AG04450 (cell line): ENCODE data around the gene SCRT2. TPM values are rescaled to one million over a fixed set of nuclear protein-coding genes. Genes with fewer than 3 reads are reported as not detected.

ENCODE experiments used
- CTCF ChIA-PET: fragments of 300-600, 350-600 bp; formaldehyde crosslinking; extraction: SDS; loops from one replicate; lab custom pipeline; 2022; ENCODE audit warnings: antibody characterized with exemption, inconsistent platforms; lab: Charles Lee
- POLR2A ChIA-PET: fragments of 350-600 bp; formaldehyde crosslinking; extraction: SDS; loops from one replicate; lab custom pipeline; 2021; ENCODE audit warnings: antibody characterized with exemption, inconsistent platforms; lab: Yijun Ruan, JAX
- DNase-seq: peaks from one replicate; pipeline ENCODE4 v3.0.0-alpha.2; 2011; ENCODE audit warnings: low read depth, low spot score
- H3K27ac ChIP-seq: one replicate; pipeline ENCODE4 v1.5.1; 2012; ENCODE audit warnings: low read depth, low read length, control low read depth
- H3K27me3 ChIP-seq: one replicate; pipeline ENCODE4 v1.6.0; 2012; ENCODE audit warnings: low read length; ENCODE audit not compliant: control insufficient read depth, insufficient read depth
- H3K4me3 ChIP-seq: 2 replicates; pipeline ENCODE4 v1.5.1; 2011; ENCODE audit warnings: mild to moderate bottlenecking, low read depth, low read length, control low read depth
- H3K9me3 ChIP-seq: 2 replicates; pipeline ENCODE4 v1.5.1; 2012; ENCODE audit warnings: low read length; ENCODE audit not compliant: control insufficient read depth, insufficient read depth
- polyA plus RNA-seq: library from polyadenylated mRNA; depleted of rRNA; stranded (reverse); fragments of >200 nt; gene quantifications from 2 replicates; pipeline ENCODE4 v1.2.3, GENCODE V29; 2011
- TF ChIP-seq, protein P1 (sequence below): IDR thresholded peaks from 2 replicates; pipeline ENCODE4 v1.5.1; 2011; ENCODE audit warnings: low read depth, low read length, control low read depth, inconsistent platforms

SCRT2 gene
- polyA plus RNA-seq, 1 experiment: not detected

DNA sequence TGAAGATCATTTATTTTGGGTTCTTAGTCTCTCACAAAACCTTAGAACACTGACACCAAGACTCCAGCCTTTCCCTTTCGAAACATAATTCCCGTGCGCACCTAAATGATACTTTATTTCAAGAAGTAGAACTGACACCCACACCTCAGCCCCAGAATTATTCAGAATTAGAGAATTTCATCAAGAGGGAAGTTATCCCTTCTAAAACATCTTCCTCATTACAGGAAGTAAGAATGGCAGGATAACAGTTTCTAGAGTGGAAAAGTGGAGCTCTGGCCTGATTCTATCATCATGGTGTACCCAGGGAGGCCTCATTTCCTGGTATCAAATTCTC lies 21.2 kb downstream of the SCRT2 start:
- H3K27ac ChIP-seq: no peak overlapping the region
- ChIA-PET CTCF (interaction anchor here (3.4 kb wide), 1 partner anchor 9 kb away, joined by 21 read pairs; no protein-coding TSS in a partner anchor), POLR2A (no interaction called here)
- no peak for DNase-seq
- TF ChIP-seq, protein P1, sequence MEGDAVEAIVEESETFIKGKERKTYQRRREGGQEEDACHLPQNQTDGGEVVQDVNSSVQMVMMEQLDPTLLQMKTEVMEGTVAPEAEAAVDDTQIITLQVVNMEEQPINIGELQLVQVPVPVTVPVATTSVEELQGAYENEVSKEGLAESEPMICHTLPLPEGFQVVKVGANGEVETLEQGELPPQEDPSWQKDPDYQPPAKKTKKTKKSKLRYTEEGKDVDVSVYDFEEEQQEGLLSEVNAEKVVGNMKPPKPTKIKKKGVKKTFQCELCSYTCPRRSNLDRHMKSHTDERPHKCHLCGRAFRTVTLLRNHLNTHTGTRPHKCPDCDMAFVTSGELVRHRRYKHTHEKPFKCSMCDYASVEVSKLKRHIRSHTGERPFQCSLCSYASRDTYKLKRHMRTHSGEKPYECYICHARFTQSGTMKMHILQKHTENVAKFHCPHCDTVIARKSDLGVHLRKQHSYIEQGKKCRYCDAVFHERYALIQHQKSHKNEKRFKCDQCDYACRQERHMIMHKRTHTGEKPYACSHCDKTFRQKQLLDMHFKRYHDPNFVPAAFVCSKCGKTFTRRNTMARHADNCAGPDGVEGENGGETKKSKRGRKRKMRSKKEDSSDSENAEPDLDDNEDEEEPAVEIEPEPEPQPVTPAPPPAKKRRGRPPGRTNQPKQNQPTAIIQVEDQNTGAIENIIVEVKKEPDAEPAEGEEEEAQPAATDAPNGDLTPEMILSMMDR: no peak
- H3K9me3 ChIP-seq: no peaks in the 10 kb centered on the region
- H3K4me3 ChIP-seq: no peak overlapping the region
- H3K27me3 ChIP-seq: peaks cover 2% of the 10 kb centered on the region

DNA sequence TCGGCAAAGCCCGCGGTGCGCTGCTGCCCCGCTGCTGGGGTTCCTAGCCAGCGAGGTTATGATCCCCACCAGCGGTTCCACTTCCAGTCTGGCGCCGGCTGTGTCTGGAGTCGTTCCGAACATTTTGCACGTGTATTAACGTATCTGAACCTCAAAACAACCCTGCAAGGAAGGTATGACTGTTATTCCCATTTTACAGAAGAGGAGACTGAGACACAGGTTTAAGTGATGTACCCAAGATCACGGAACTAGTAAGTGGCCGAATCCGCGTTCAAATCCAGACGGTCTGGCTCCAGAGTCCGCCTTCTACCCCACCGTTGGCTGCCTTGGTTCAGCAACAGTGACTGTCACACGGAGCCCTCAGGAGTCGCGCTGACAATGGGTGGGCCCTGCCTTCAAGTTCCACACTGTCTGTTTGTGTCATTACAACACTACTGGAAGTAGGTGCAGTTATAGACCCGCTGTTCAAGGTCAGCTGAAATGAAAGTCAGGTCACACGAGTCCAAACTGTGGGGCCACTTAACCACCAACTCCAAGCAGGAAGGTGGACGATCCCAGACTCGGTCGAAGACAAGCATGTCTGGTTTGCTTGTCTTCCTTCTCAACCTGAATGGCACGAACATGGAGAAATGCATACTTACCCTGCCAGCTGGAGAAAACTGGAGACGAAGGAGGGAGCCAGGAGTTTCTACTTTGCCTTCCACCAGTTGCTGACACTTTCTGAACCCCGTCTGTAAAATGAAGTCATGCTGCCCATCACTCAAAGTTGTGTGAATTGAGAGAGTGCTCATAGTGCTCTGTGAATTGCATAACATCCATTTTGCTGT lies 21.8 kb downstream of the SCRT2 start:
- H3K27ac ChIP-seq: peak overlapping the region; percentile 57
- TF ChIP-seq, protein P1: no peak
- POLR2A ChIA-PET: no interaction called here
- H3K27me3 ChIP-seq: peaks cover 2% of the 10 kb centered on the region
- H3K4me3 ChIP-seq: peak overlapping the region; percentile 60
- DNase-seq: no peak
- CTCF ChIA-PET: interaction anchor here (3.4 kb wide), 1 partner anchor 8 kb away, joined by 21 read pairs; no protein-coding TSS in a partner anchor
- H3K9me3 ChIP-seq: no peaks in the 10 kb centered on the region

DNA sequence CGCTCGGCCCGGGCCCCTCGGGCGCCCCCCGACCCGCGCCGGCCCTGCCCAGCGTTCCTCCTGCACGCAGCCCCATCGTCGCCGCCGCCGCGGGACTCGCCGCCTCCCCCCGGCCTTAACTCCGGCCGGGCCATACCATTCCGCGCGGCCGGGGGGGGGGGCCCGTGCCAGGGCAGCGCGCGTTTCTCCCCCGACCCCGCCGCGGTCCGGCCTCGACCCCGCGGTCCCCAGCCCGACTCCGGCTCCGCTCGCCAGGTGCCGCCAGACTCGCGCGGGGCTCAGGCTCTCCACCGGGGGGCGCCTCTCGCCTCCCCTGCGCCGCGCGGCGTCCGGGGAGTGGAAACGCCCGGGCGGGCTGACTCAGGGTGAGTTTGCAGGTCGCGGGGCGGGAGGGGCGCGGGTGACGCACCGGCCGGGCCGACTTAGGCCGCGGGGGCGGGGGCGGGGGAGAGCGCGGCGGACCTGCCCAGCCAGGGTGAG lies 22.5 kb downstream of the SCRT2 start, which contains the start of gene SRXN1:
Gene SRXN1, minus strand, starts transcription at position 91 of the 480 bp plus-strand sequence. Its CDS starts 15 bp downstream, at position 76.
- Histone ChIP-seq H3K27me3 (peaks cover under 1% of the 10 kb centered on the region), H3K4me3 (peak within 1 kb of the TSS; percentile 98), H3K27ac (peak within 1 kb of the TSS; percentile 65), H3K9me3 (no peaks in the 10 kb centered on the region; the same call in 1 of the 2 replicates)
- TF ChIP-seq, protein P1: peak; percentile 43
- POLR2A ChIA-PET: no interaction called here
- CTCF ChIA-PET: interaction anchor here (1.0 kb wide), 1 partner anchor 14 kb away, joined by 3 read pairs; no protein-coding TSS in a partner anchor
- DNase-seq: peak; percentile 81

DNA sequence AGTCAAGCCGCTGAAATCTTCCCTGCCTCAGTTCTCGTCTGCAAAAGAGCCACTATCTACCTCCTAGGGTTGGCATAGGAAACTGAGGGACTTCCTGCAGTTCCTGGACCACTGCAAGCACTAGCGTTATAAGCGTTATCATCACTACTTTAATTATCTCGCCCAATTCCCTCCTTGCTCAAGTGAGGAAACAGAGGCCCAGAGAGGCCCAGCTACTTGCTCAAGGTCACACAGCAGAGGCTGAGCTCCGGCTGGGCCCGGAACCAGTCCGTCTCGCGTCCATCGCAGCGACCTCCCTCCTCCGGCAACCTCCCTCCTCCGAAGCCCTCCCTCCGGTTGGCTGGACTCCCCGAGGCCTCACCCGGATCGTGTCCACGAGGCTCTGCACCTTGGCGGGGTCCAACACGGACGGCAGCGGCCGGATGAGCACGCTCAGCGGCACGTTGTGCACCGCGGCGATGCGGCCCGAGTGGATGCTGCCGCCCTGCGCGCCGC lies 22.9 kb downstream of the SCRT2 start:
- TF ChIP-seq, protein P1: no peak
- DNase-seq: peak; percentile 13
- Histone ChIP-seq H3K4me3 (peak overlapping the region; percentile 98), H3K27ac (peak overlapping the region; percentile 65), H3K27me3 (no peaks in the 10 kb centered on the region), H3K9me3 (peaks cover 3% of the 10 kb centered on the region)
- ChIA-PET CTCF (interaction anchor here (1.0 kb wide), 1 partner anchor 14 kb away, joined by 3 read pairs; no protein-coding TSS in a partner anchor), POLR2A (interaction anchor here (0.7 to 0.8 kb wide), 2 partner anchors 10 to 109 kb away, joined by 3 to 5 read pairs; partner anchors contain the start of gene CSNK2A1)
